Thyroid gland (tissue), 4 donors: Measurements from ENCODE around the gene ADAP1. TPM values are rescaled to one million over a fixed set of nuclear protein-coding genes. Genes with fewer than 3 reads are reported as not detected.

Experiments used
- DNase-seq, 2 donors: peaks; one replicate each; pipeline ENCODE4 v3.0.0-alpha.2; 2019
- H3K27ac ChIP-seq, 3 donors: fragments of 200-600 bp; sonication (generic); 1 replicate in 2 of 3; 2 replicates in 1 of 3; pipeline ENCODE4 v1.5.1; 2016 to 2019; ENCODE audit warnings: mild to moderate bottlenecking in 1 of 3, moderate library complexity in 1 of 3
- H3K27me3 ChIP-seq: fragments of 200-600 bp; sonication (generic); one replicate; pipeline ENCODE4 v1.5.1; 2019
- H3K36me3 ChIP-seq, 2 donors: fragments of 200-600 bp; sonication (generic); one replicate each; pipeline ENCODE4 v1.5.1; 2016 to 2019
- H3K4me1 ChIP-seq, 2 donors: fragments of 200-600 bp; sonication (generic); one replicate each; pipeline ENCODE4 v1.5.1; 2017 to 2019
- H3K4me3 ChIP-seq, 3 donors: fragments of 200-600 bp; sonication (generic); replicated peaks in 1 of 3; 1 replicate in 2 of 3; 2 replicates in 1 of 3; pipeline ENCODE4 v1.5.1; 2016; ENCODE audit warnings: mild to moderate bottlenecking in 1 of 3
- H3K9me3 ChIP-seq: fragments of 200-600 bp; sonication (generic); one replicate; pipeline ENCODE4 v1.5.1; 2017
- CTCF ChIP-seq, 6 experiments: fragments of 200-600 bp in 3 of 6; fragments of 450-650 bp in 3 of 6; sonication (generic) in 3 of 6; IDR thresholded peaks; one replicate each; pipeline ENCODE4 v1.5.1; 2016 to 2019; ENCODE audit warnings: antibody characterized with exemption in 6 of 6, mild to moderate bottlenecking in 2 of 6, inconsistent platforms in 1 of 6, moderate library complexity in 1 of 6
- POLR2A ChIP-seq, 2 donors: fragments of 450-650 bp; IDR thresholded peaks; one replicate each; pipeline ENCODE4 v1.6.1; 2017; ENCODE audit warnings: antibody characterized with exemption in 2 of 2, mild to moderate bottlenecking in 2 of 2, moderate library complexity in 1 of 2
- WGBS, 2 donors: methylation state at CpG; one replicate each; pipeline ENCODE4 v1.1.5; 2017; 5-methylcytosine and 5-hydroxymethylcytosine counted together
- intact Hi-C: fragments of 100-400 bp; cut with DNase I; formaldehyde crosslinking; loops from one replicate; pipeline ENCODE4 v1.15.1; 2023
- total RNA-seq, 4 donors: library from RNA; depleted of rRNA; stranded (reverse); fragments of >200 nt; gene quantifications; one replicate each; pipeline ENCODE4 v1.2.3, GENCODE V29; 2016

Gene ADAP1
- total RNA-seq, 4 donors from 2014 or later: 11.7 to 29.9 (median 23.4) TPM

DNA sequence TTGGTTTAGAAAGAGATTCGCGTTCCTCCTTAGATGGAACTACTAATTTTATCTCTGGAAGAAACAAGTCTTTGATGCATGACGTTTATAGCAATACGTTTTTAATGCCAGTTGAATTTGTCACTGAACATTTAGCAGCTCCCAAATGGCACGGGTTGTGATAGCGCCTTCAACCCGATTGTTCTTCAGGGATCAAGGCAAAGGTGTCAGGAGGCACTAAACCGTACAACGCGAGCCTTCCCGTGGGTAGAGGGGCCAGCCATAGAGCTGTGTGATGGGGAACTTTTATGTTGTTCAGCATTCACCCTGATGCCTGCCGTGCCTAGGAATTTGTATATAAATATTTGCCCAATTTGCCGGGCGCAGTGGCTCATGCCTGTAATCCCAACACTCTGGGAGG lies 74.8 kb downstream of the ADAP1 start:
- WGBS, 2 donors: 87% methylated on average over 14 of the region's 14 CpGs
- H3K36me3 ChIP-seq: no peaks in the 10 kb centered on the region
- no peaks in the 10 kb centered on the region for H3K9me3 ChIP-seq
- no peak overlapping the region for H3K27ac ChIP-seq
- no peaks in the 10 kb centered on the region for H3K27me3 ChIP-seq
- peaks cover 17 to 39% of the 10 kb centered on the region in 2 donors for H3K4me1 ChIP-seq
- no peak for TF ChIP-seq POLR2A (IDR thresholded peaks at IDR 0.05)
- TF ChIP-seq CTCF (IDR thresholded peaks at IDR 0.05): no peak
- intact Hi-C loops: no loop called here
- H3K4me3 ChIP-seq: no peak overlapping the region
- DNase-seq: no peak

DNA sequence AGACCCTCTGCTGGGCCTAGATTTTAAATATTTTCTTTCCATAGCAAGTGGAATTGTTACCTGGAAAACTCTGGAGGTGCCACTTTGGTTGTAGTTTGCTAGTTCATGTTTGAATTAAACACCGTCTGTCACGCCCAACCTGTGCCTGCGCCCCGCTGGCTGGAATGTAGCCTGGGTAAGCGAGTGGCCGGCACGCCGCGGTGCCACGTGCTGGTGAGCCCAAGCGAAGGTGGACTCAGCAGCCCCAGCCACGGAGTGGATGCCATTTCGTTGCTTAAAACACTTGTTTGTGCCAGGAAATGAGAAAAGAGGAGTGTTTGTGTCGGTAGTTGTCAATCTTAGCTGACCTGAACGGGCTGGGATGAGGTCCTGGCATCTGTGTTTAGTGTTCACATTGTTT lies 75.4 kb downstream of the ADAP1 start:
- Histone ChIP-seq H3K4me3 (no peak overlapping the region), H3K36me3 (no peaks in the 10 kb centered on the region), H3K27me3 (no peaks in the 10 kb centered on the region), H3K27ac (no peak overlapping the region), H3K9me3 (no peaks in the 10 kb centered on the region), H3K4me1 (peaks cover 17 to 39% of the 10 kb centered on the region in 2 donors)
- intact Hi-C loops: no loop called here
- no peak for DNase-seq
- no peak for TF ChIP-seq CTCF (IDR thresholded peaks at IDR 0.05)
- TF ChIP-seq POLR2A (IDR thresholded peaks at IDR 0.05): no peak
- 89 to 91% methylated on average over 15 of the region's 15 CpGs for WGBS, 2 donors

- no peak for TF ChIP-seq CTCF (IDR thresholded peaks at IDR 0.05)
- TF ChIP-seq POLR2A (IDR thresholded peaks at IDR 0.05): no peak
- no peaks in the 10 kb centered on the region for H3K36me3 ChIP-seq
- whole genome bisulfite sequencing, 2 donors: 7 to 12% methylated on average over 22 to 23 of the region's 47 CpGs
- no peaks in the 10 kb centered on the region for H3K9me3 ChIP-seq
- no peak for DNase-seq
- intact Hi-C loops: no loop called here
- peaks cover 13 to 36% of the 10 kb centered on the region in 2 donors for H3K4me1 ChIP-seq
- peak overlapping the region; percentile 57 to 85 (median 67) for H3K4me3 ChIP-seq
- H3K27ac ChIP-seq: peak overlapping the region in 2 of 3 donors; percentile 76 to 81
- H3K27me3 ChIP-seq: no peaks in the 10 kb centered on the region
Observed at GRCh38 chr7:877312-878232, 76.9 kb downstream of the ADAP1 start.

DNA sequence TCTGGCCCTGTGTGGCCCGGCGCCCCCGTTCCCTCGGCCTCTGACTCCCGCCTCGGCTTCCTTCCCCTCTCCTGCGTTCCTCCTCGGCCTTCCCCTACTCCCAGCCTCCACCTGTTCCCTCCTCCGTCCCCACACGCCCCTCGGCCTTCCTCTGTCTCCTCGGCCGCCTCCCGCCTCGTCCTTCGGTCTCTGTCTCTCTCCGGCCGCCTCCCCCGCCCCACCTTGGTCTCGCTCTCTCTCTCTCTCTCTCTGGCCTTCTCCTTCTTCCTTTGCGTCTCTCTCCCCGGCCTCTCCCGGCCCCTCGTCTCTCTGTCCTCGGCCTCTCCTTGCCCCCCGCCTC lies 77.5 kb downstream of the ADAP1 start:
- Histone ChIP-seq H3K4me3 (peak overlapping the region; percentile 57 to 85 (median 67)), H3K27me3 (no peaks in the 10 kb centered on the region), H3K9me3 (no peaks in the 10 kb centered on the region), H3K36me3 (no peaks in the 10 kb centered on the region), H3K27ac (peak overlapping the region; percentile 39 to 81 (median 76)), H3K4me1 (peaks cover 13 to 31% of the 10 kb centered on the region in 2 donors)
- no peak for DNase-seq
- TF ChIP-seq CTCF (IDR thresholded peaks at IDR 0.05) (no peak), POLR2A (IDR thresholded peaks at IDR 0.05) (no peak)
- intact Hi-C loops: no loop called here
- 0 to 1% methylated on average over 26 of the region's 26 CpGs for WGBS, 2 donors
